Right lobe of liver (tissue), 4 donors: ENCODE measurements around the gene FAM124A.

Experiments
- POLR2A ChIP-seq: fragments of 450-650 bp; IDR thresholded peaks from one replicate; pipeline ENCODE4 v1.6.1; 2017; ENCODE audit warnings: antibody characterized with exemption, mild to moderate bottlenecking
- TF ChIP-seq, protein P1 (sequence below), 4 donors: fragments of 200-600 bp in 3 of 4; fragments of 450-650 bp in 1 of 4; IDR thresholded peaks; one replicate each; pipeline versions ENCODE4 v1.5.1 to v1.8.0; 2016 to 2022; ENCODE audit warnings: antibody characterized with exemption in 4 of 4, mild to moderate bottlenecking in 2 of 4
- donor health status: DM: no; HTN: no; CAD: no.
- donor health status: DM: no; HTN: no; CAD: no.
- donor health status: DM: no; HTN: yes; CAD: no.

DNA sequence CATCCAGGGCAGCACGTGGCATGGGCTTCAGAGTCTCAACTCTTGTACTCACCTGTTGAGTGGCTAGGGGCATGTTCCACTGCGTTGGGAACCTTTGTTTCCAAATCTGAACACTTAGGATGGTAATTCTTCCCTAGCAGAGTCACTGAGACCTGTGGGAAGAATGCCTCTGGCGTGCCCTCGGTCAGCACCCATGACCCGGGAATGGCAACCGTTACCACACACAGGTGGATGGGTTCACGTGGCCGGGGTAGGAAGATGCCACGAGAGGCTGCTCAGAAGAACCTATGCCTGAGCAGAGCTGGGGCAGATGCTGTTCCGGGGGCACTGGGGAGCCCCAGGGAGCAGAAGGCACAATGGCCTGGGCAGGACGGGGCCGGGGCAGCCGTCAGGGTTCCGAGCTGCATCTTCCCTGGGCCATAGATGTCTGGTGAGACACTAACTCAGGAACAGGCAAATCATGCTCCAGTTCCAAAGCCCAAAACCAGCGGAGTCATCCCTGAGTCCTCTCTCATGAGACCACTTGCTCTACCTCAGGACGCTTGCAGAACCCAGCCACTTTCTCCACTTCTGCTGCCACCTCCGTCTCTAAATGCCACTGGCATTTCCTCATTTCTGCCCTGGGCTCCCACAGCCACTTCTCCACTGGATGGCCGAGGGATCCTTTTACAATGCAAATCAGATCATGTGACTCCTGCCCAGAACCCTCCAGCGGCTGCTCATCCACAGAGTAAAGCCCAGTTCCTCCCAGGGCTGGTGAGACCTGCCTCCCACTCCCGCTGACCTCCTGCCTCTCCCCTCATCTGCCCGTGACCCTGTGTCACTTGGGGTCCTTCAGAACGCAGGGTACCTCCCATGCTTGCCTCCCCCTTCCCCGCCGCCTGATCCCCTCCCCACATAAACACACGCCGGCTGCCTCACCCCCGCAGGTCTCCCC lies 36.7 kb downstream of the FAM124A start:
- TF ChIP-seq, protein P1, sequence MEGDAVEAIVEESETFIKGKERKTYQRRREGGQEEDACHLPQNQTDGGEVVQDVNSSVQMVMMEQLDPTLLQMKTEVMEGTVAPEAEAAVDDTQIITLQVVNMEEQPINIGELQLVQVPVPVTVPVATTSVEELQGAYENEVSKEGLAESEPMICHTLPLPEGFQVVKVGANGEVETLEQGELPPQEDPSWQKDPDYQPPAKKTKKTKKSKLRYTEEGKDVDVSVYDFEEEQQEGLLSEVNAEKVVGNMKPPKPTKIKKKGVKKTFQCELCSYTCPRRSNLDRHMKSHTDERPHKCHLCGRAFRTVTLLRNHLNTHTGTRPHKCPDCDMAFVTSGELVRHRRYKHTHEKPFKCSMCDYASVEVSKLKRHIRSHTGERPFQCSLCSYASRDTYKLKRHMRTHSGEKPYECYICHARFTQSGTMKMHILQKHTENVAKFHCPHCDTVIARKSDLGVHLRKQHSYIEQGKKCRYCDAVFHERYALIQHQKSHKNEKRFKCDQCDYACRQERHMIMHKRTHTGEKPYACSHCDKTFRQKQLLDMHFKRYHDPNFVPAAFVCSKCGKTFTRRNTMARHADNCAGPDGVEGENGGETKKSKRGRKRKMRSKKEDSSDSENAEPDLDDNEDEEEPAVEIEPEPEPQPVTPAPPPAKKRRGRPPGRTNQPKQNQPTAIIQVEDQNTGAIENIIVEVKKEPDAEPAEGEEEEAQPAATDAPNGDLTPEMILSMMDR (IDR thresholded peaks at IDR 0.05): no peak
- no peak for TF ChIP-seq POLR2A
